PC-9 (cell line): Measurements from ENCODE around the gene TOE1. TPM values are rescaled to one million over a fixed set of nuclear protein-coding genes. Genes with fewer than 3 reads are reported as not detected.

ENCODE experiments used
- BruUV-seq: library from RNA; stranded (reverse); fragments of 400-500 nt; replicated peaks from 2 replicates; lab custom pipeline; 2021; lab: Mats Ljungman, UMichigan
- CTCF ChIA-PET: fragments of 300-600 bp; sonication (Branson Sonifier 250); formaldehyde crosslinking; loops from one replicate; lab custom pipeline; 2022; ENCODE audit warnings: antibody characterized with exemption; lab: Charles Lee
- POLR2A ChIA-PET: fragments of 300-600 bp; sonication (Branson Sonifier 250); formaldehyde crosslinking; loops from one replicate; lab custom pipeline; 2022; ENCODE audit warnings: antibody characterized with exemption; ENCODE audit not compliant: unreplicated experiment; lab: Charles Lee
- DNase-seq, 2 experiments: peaks; one replicate each; pipeline versions ENCODE4 v3.0.0 to v3.0.0-alpha.2; 2015 to 2022; ENCODE audit warnings: mixed read lengths in 1 of 2
- H2AFZ ChIP-seq: fragments of 200-600 bp; sonication (generic); 2 replicates; pipeline ENCODE4 v1.8.1; 2017; ENCODE audit warnings: antibody characterized with exemption
- H3F3A ChIP-seq: fragments of 200-600 bp; sonication (generic); 2 replicates; pipeline ENCODE4 v1.8.1; 2017; ENCODE audit warnings: antibody characterized with exemption, mild to moderate bottlenecking, low read depth; ENCODE audit not compliant: insufficient read depth
- H3K27ac ChIP-seq: fragments of 200-600 bp; sonication (generic); 2 replicates; pipeline ENCODE4 v1.6.1; 2016; ENCODE audit warnings: mixed run types
- H3K27me3 ChIP-seq: fragments of 200-600 bp; sonication (generic); 2 replicates; pipeline ENCODE4 v1.6.1; 2016; ENCODE audit warnings: low read depth, mixed run types; ENCODE audit not compliant: insufficient read depth
- H3K36me3 ChIP-seq: fragments of 200-600 bp; sonication (generic); 2 replicates; pipeline ENCODE4 v1.6.1; 2016; ENCODE audit warnings: low read depth, mixed run types
- H3K4me1 ChIP-seq: fragments of 200-600 bp; sonication (generic); replicated peaks from 2 replicates; pipeline ENCODE4 v1.6.1; 2016; ENCODE audit warnings: mixed run types; ENCODE audit not compliant: insufficient read depth
- H3K4me2 ChIP-seq: fragments of 200-600 bp; sonication (generic); 2 replicates; pipeline ENCODE4 v1.6.1; 2017; ENCODE audit warnings: mixed run types
- H3K4me3 ChIP-seq: fragments of 200-600 bp; sonication (generic); 2 replicates; pipeline ENCODE4 v1.6.1; 2016; ENCODE audit warnings: mixed run types
- H3K79me2 ChIP-seq: fragments of 200-600 bp; sonication (generic); 2 replicates; pipeline ENCODE4 v1.6.1; 2017; ENCODE audit warnings: low read depth, mixed run types
- H3K9me2 ChIP-seq: fragments of 200-600 bp; sonication (generic); 2 replicates; pipeline ENCODE4 v1.8.1; 2017; ENCODE audit warnings: mild to moderate bottlenecking; ENCODE audit not compliant: insufficient read depth
- H3K9me3 ChIP-seq: fragments of 200-600 bp; sonication (generic); 2 replicates; pipeline ENCODE4 v1.8.1; 2016; ENCODE audit warnings: low read depth; ENCODE audit not compliant: insufficient read depth
- H4K20me1 ChIP-seq: fragments of 200-600 bp; sonication (generic); 2 replicates; pipeline ENCODE4 v1.8.1; 2017; ENCODE audit not compliant: insufficient read depth
- CTCF ChIP-seq: fragments of 200-600 bp; sonication (generic); conservative IDR thresholded peaks from 2 replicates; pipeline ENCODE4 v1.6.1; 2017; ENCODE audit warnings: mixed run types, antibody characterized with exemption, mild to moderate bottlenecking, moderate library complexity
- EZH2 ChIP-seq: fragments of 200-600 bp; sonication (generic); IDR thresholded peaks from 2 replicates; pipeline ENCODE4 v1.8.0; 2017; ENCODE audit warnings: antibody characterized with exemption, low read depth
- intact Hi-C: fragments of 100-400 bp; cut with micrococcal nuclease; formaldehyde crosslinking; loops from one replicate; pipeline ENCODE4 v1.10.0; 2022; ENCODE audit not compliant: unreplicated experiment
- total RNA-seq: library from RNA; stranded (reverse); gene quantifications from 2 replicates; pipeline ENCODE4 v1.2.3, GENCODE V29; 2021

Gene TOE1
- total RNA-seq, 1 experiment from 2014 or later = 20.4 TPM

DNA sequence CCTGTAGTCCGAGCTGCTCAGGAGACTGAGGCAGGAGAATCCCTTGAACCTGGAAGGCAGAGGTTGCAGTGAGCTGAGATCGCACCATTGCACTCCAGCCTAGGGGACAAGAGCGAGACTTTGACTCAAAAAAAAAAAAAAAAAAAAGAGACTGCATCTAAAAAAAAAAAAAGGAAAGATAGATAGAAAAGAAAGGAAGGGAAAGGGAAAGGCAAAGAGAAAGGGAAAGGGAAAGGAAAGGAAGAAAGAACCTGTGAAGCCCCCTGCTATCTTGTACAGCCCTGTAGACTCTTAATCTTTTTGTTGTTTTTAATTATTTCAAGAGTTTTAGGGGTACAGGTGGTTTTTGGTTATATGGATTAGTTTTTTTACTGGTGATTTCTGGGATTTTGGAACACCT lies 46.2 kb downstream of the TOE1 start:
- intact Hi-C loops = no loop called here
- H3F3A ChIP-seq = no peaks in the 10 kb centered on the region
- H3K4me1 ChIP-seq = no peaks in the 10 kb centered on the region
- H3K27me3 ChIP-seq = no peaks in the 10 kb centered on the region
- H3K4me2 ChIP-seq = no peak overlapping the region
- no peaks in the 10 kb centered on the region for H3K9me3 ChIP-seq
- no peaks in the 10 kb centered on the region for H4K20me1 ChIP-seq
- ChIA-PET CTCF (no interaction called here), POLR2A (no interaction called here)
- no peak for DNase-seq
- no peak overlapping the region for H2AFZ ChIP-seq
- no peaks in the 10 kb centered on the region for H3K79me2 ChIP-seq
- no peaks in the 10 kb centered on the region for H3K36me3 ChIP-seq
- H3K27ac ChIP-seq = no peak overlapping the region
- TF ChIP-seq CTCF (no peak), EZH2 (no peak)
- no TSS peak for BruUV-seq
- H3K4me3 ChIP-seq = no peak overlapping the region
- H3K9me2 ChIP-seq = no peaks in the 10 kb centered on the region

Other genes starting within 250 kb of the TOE1 start
- 0.50 and 0.55 TPM in 2 replicates for gene ZSWIM5, start 133.6 kb upstream of the TOE1 start, total RNA-seq
- 10.4 and 12.7 TPM in 2 replicates for gene HPDL, start 13.3 kb upstream of the TOE1 start, total RNA-seq
- 52.4 and 53.2 TPM in 2 replicates for gene MUTYH, start 270 bp downstream of the TOE1 start, total RNA-seq
- gene TESK2, start 151.0 kb downstream of the TOE1 start, total RNA-seq = 13.8 and 17.5 TPM in 2 replicates
- gene CCDC163, start 159.9 kb downstream of the TOE1 start, total RNA-seq = 4.2 and 4.4 TPM in 2 replicates
- 3.0 and 7.3 TPM in 2 replicates for gene MMACHC, start 160.1 kb downstream of the TOE1 start, total RNA-seq
- 1,455 and 1,838 TPM in 2 replicates for gene PRDX1, start 181.7 kb downstream of the TOE1 start, total RNA-seq
- gene AKR1A1, start 210.7 kb downstream of the TOE1 start, total RNA-seq = 202 and 277 TPM in 2 replicates
- 211 and 221 TPM in 2 replicates for gene NASP, start 243.9 kb downstream of the TOE1 start, total RNA-seq